Dendritic cell treated with granulocyte-macrophage colony-stimulating factor and Interleukin-4, amounts not matched to agents 40 ng/mL and 50 ng/mL, for 4 days (primary cell): ENCODE data around the gene ARHGAP44.

Experiments used
- H3K27ac Mint-ChIP-seq: one replicate; pipeline ENCODE4 v1.8.0; 2022; ENCODE audit warnings: mild to moderate bottlenecking, mixed read lengths
- H3K27me3 Mint-ChIP-seq: one replicate; pipeline ENCODE4 v1.8.0; 2022; ENCODE audit warnings: mild to moderate bottlenecking, mixed read lengths
- H3K36me3 Mint-ChIP-seq: one replicate; pipeline ENCODE4 v1.8.0; 2022; ENCODE audit warnings: low read depth, mixed read lengths
- H3K4me1 Mint-ChIP-seq: one replicate; pipeline ENCODE4 v1.8.0; 2022; ENCODE audit warnings: low read depth, mixed read lengths
- H3K4me3 Mint-ChIP-seq: one replicate; pipeline ENCODE4 v1.8.0; 2022; ENCODE audit warnings: mild to moderate bottlenecking, moderate library complexity, mixed read lengths
- H3K9me3 Mint-ChIP-seq: one replicate; pipeline ENCODE4 v1.8.0; 2022; ENCODE audit warnings: mixed read lengths
- intact Hi-C: fragments of 100-400 bp; cut with micrococcal nuclease; formaldehyde crosslinking; loops from one replicate; pipeline ENCODE4 v1.15.0; 2022

The ARHGAP44 gene

DNA sequence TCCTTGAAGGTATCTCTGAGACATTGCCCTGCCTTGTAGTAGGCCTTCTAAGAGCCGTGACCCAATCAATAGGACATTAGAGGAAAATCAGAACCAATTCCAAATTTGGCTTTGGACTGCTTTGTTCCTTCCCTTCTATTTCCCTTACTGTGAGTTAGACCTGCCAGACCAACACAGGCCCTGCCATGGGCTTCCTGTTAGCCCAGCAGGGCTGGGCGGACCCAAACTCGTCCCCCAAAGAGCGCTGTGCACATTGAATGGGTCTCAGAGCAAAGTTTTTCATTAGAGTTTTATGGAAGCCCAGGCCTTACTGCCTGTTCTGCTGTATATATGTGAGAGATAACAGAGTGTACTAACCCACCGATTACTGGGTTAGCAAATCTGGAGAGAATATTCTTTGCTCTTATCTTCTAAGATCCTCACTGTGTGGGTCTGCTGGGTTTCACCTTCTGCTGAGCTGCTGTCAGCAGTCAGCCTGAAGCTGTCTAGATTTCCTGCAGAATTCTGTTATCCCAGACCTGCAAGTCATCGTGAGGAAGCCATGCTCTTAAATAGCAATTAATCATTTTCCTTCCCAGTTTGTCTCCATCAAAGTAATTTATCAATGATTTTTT is 5.7 kb downstream of the ARHGAP44 start:
- Mint-ChIP-seq H3K27me3 (peaks cover 19% of the 10 kb centered on the region), H3K36me3 (no peaks in the 10 kb centered on the region), H3K27ac (no peak overlapping the region), H3K4me1 (peaks cover 3% of the 10 kb centered on the region), H3K4me3 (no peak overlapping the region), H3K9me3 (peaks cover 19% of the 10 kb centered on the region)
- intact Hi-C loops, result no loop called here

DNA sequence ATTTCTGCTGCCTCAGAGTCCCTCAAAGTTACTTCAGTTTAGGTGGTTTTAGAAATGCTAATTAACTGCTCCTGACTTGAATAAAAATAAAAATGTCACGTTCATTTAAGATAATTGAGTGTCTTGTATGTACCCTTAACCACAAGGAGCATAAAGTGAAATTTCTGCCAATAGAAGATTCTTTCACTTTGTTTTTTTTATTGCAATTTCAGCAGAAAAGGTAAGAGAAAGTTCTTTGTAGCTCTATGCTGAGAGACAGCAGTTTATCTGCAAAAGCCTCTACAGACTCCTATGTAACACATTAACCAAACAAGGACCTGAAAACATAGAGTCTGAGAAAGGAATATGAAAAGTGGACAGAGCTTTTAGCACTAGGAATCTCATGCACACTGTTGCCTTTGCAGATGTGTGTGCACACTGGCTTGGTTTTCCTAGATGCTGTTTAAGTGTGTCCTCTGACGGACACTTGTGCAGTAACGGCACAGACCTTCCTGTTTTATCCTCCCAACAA is 11.6 kb downstream of the ARHGAP44 start:
- Mint-ChIP-seq H3K27me3 (no peaks in the 10 kb centered on the region), H3K9me3 (peaks cover 40% of the 10 kb centered on the region), H3K4me1 (no peaks in the 10 kb centered on the region), H3K4me3 (no peak overlapping the region), H3K36me3 (no peaks in the 10 kb centered on the region), H3K27ac (no peak overlapping the region)
- intact Hi-C loops, result no loop called here

DNA sequence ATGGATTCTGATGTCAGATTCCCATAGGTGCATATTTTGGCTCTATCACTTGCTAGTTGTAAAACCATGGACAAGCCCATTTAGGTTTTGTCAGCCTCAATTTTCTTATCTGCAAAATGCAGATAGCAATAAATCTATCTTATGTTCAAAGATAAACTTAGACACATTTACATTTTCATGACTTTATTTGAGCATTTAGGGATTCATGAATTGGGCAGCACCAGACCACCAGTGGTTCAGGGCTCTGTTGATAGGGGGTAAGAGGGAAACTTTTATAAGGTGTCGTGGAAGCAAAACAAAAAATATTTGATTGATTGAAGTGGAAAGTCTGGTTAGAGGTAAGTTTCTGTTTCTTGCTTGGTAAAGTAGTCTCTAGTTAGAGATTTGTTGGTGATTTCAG is 17.3 kb downstream of the ARHGAP44 start:
- Mint-ChIP-seq H3K36me3 (no peaks in the 10 kb centered on the region), H3K27ac (no peak overlapping the region), H3K27me3 (no peaks in the 10 kb centered on the region), H3K4me1 (no peaks in the 10 kb centered on the region), H3K9me3 (peaks cover 51% of the 10 kb centered on the region), H3K4me3 (no peak overlapping the region)
- intact Hi-C loops, result no loop called here

DNA sequence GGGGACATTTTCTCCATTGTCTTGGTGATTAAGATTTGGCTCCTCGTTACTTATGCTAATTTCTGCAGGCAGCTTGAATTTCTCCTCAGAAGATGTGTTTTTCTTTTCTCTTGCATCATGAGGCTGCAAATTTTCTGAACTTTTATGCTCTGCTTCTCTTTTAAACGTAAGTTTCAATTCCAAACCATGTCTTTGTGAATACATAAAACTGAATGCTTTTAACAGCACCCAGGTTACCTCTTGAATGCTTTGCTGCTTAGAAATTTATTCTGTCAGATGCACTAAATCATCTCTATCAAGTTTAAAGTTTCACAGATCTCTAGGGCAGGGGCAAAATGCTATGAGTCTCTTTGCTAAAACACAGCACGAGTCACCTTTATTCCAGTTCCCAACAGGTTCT is 19.4 kb downstream of the ARHGAP44 start:
- intact Hi-C loops, result no loop called here
- Mint-ChIP-seq H3K9me3 (peaks cover 46% of the 10 kb centered on the region), H3K27ac (no peak overlapping the region), H3K27me3 (no peaks in the 10 kb centered on the region), H3K4me3 (no peak overlapping the region), H3K4me1 (no peaks in the 10 kb centered on the region), H3K36me3 (no peaks in the 10 kb centered on the region)

DNA sequence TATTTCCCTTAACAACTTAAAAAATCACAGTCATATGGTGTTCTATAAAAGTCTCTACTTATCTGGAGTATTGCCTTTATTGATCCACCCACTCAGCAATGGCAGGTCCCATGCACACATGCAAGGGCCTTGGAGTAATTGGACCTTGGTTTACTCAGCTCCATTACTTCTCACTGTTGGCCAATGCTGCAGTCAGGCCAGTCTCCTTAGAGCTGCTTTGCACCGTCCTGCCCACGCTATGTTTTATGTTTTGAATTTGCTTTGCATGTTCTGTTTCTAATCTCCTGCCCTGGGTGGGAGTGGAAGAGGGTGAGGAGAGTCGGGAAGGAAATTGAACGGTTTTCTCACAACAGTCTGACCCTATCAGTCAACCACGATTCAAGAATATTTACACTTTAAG is 23.6 kb downstream of the ARHGAP44 start:
- H3K4me3 Mint-ChIP-seq, result no peak overlapping the region
- H3K9me3 Mint-ChIP-seq, result peaks cover 41% of the 10 kb centered on the region
- H3K4me1 Mint-ChIP-seq, result no peaks in the 10 kb centered on the region
- H3K36me3 Mint-ChIP-seq, result no peaks in the 10 kb centered on the region
- no peaks in the 10 kb centered on the region for H3K27me3 Mint-ChIP-seq
- H3K27ac Mint-ChIP-seq, result no peak overlapping the region
- intact Hi-C loops, result no loop called here

DNA sequence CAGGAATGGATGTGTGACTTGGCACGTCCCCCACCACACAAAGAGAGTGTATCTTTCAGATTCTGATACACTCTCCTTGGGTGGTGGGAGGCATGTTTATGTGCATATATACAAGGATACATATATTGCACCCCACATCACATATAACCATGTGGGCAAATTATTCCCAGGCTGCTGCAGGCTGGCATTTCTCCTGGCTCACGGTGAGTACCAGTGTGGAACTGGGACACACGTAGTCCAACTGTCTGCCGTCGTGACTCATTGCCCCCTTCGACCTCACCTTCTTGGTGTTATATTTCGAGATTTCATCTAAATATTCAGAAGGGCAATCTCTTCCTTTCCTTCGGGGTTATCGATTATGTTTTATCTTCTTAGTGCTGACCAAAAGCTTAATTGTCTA is 24.4 kb downstream of the ARHGAP44 start:
- intact Hi-C loops, result no loop called here
- H3K27me3 Mint-ChIP-seq, result no peaks in the 10 kb centered on the region
- H3K36me3 Mint-ChIP-seq, result no peaks in the 10 kb centered on the region
- H3K4me3 Mint-ChIP-seq, result no peak overlapping the region
- H3K4me1 Mint-ChIP-seq, result no peaks in the 10 kb centered on the region
- H3K27ac Mint-ChIP-seq, result no peak overlapping the region
- H3K9me3 Mint-ChIP-seq, result peaks cover 38% of the 10 kb centered on the region

DNA sequence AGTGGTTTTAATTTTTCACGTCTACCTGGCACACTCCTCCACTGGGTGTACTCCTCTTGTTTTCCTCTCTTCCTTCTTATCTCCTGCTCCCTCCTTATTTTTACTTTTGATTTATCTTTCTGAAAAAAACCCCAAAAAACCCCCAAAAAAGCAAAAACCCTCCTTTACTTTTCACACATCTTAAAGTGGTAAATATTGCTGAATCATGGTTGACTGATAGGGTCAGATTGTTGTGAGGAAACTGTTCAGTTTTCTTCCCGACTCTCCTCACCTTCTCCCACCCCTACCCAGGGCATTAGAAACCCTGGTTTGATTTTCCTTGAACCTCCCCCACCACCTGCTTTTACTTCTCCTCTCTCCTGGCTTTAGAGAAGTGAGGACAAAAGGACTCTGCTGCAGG is 25.4 kb downstream of the ARHGAP44 start:
- intact Hi-C loops, result no loop called here
- H3K27me3 Mint-ChIP-seq, result no peaks in the 10 kb centered on the region
- H3K27ac Mint-ChIP-seq, result no peak overlapping the region
- peaks cover 33% of the 10 kb centered on the region for H3K9me3 Mint-ChIP-seq
- H3K4me3 Mint-ChIP-seq, result no peak overlapping the region
- H3K36me3 Mint-ChIP-seq, result no peaks in the 10 kb centered on the region
- H3K4me1 Mint-ChIP-seq, result no peaks in the 10 kb centered on the region

DNA sequence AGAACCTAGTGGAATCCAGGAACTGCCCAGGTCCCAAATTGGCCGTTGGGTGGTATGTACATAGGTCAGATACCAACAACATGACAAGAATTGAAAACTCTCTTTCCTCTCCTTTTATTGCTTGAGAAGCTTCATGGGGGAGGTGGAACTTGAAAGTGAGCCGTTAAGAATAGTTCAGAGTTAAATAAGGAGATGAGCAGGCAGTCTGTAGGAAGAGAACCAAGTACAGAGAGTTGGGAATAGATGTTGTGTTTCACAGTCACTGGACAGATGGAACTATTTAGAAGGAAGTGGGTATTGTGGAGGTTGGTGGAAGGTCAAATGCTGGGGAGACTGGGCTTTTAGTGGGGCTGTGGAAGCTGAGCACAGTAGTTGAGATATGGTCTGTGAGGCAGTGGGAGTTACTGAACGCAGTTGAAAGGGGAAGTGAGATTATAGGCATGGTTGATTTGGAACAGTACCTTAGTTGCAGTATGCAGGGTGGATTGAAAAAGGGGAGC is 26.4 kb downstream of the ARHGAP44 start:
- Mint-ChIP-seq H3K9me3 (peaks cover 37% of the 10 kb centered on the region), H3K27ac (no peak overlapping the region), H3K4me3 (no peak overlapping the region), H3K36me3 (no peaks in the 10 kb centered on the region), H3K27me3 (no peaks in the 10 kb centered on the region), H3K4me1 (no peaks in the 10 kb centered on the region)
- intact Hi-C loops, result no loop called here

DNA sequence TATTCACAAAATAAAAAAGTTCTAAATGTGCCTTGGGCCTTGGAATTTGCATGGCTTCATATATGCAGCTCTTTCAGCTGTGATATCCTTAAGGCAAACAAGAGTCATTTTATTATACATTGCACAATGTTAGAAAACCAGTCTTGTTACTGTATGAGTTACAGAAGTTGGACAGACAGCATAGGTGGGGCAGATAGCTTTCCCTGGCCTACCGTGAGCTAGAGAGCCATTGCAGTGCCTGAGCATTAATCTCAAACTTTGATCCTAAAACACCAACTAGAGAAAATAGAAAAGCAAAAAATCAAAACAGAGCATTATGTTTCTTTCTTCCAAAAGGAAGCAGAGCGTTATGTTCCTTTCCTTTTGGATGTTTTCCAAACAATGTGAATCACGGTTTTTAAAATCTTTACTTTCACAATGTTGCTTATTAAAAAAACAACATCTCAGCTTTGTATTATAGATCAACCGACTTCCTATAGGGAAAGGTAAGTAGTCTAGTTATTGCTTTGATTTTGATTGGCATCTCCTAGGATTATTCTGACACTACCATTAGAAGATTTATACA is 32.2 kb downstream of the ARHGAP44 start:
- intact Hi-C loops, result no loop called here
- H3K4me3 Mint-ChIP-seq, result no peak overlapping the region
- no peak overlapping the region for H3K27ac Mint-ChIP-seq
- H3K9me3 Mint-ChIP-seq, result peaks cover 35% of the 10 kb centered on the region
- no peaks in the 10 kb centered on the region for H3K27me3 Mint-ChIP-seq
- no peaks in the 10 kb centered on the region for H3K4me1 Mint-ChIP-seq
- no peaks in the 10 kb centered on the region for H3K36me3 Mint-ChIP-seq

DNA sequence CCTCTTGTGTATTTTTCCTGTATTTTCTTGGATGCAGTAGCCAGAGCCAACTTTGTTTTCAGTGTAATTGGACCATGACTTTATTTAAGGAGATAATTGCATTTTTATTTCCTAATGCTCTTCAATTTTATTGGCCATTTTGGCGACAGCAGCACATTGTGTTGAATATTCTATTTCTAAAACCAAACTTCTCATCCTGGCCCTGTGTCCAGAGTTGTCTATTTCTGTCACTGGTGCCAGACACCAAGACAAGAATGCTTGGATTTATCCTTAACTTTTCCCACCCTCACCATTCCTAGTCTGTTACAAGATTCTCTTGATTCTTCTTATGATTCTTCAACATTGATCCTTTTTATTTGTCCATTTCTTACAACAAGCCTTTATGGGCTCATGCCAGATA is 37.1 kb downstream of the ARHGAP44 start:
- Mint-ChIP-seq H3K27ac (no peak overlapping the region), H3K9me3 (peaks cover 38% of the 10 kb centered on the region), H3K27me3 (no peaks in the 10 kb centered on the region), H3K36me3 (no peaks in the 10 kb centered on the region), H3K4me1 (no peaks in the 10 kb centered on the region), H3K4me3 (no peak overlapping the region)
- intact Hi-C loops, result no loop called here

DNA sequence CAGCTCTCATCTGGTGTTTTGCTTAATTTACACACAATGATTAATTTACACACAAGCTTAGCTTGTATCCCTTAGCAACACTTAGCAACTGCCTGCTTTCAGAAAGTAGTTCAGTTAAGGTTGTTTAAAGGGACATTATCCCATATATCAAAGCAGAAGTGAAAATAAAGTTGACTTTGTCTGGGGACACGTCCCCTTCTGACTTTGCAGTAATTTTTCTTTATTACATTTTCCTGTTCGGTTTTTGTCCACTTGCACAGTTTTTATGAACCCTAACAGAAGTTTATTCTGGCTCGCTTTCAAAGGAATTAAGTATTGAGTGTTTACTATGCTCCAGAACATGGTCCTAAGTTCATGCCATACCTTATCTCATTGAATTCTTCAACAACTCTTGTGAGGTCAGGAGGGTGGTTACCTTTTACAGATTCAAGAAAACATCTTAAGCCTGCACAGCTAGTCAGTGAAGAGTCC is 41.5 kb downstream of the ARHGAP44 start:
- intact Hi-C loops, result no loop called here
- H3K9me3 Mint-ChIP-seq, result peaks cover 72% of the 10 kb centered on the region
- no peaks in the 10 kb centered on the region for H3K27me3 Mint-ChIP-seq
- no peaks in the 10 kb centered on the region for H3K4me1 Mint-ChIP-seq
- no peak overlapping the region for H3K4me3 Mint-ChIP-seq
- no peak overlapping the region for H3K27ac Mint-ChIP-seq
- H3K36me3 Mint-ChIP-seq, result no peaks in the 10 kb centered on the region

DNA sequence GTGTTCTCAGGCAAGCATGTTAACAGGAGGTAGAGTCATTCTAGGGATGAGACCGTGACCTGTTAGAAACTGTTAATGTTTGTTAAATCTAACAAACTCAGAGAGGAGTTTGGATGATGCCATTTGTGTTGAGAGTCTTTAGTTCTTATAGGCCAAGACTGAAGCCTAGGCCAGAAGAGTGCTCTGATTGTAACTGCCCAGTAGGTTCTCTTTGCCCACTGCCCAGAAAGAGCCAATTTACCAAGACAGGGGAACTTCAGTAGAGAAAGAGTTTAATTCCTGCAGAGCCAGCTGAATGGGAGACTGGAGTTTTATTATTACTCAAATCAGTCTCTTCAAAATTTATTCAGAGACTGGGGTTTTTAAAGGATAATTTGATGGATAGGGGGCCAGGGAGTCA is 42.5 kb downstream of the ARHGAP44 start:
- intact Hi-C loops, result no loop called here
- no peak overlapping the region for H3K4me3 Mint-ChIP-seq
- no peaks in the 10 kb centered on the region for H3K27me3 Mint-ChIP-seq
- H3K27ac Mint-ChIP-seq, result no peak overlapping the region
- H3K36me3 Mint-ChIP-seq, result no peaks in the 10 kb centered on the region
- H3K4me1 Mint-ChIP-seq, result no peaks in the 10 kb centered on the region
- H3K9me3 Mint-ChIP-seq, result peaks cover 69% of the 10 kb centered on the region

DNA sequence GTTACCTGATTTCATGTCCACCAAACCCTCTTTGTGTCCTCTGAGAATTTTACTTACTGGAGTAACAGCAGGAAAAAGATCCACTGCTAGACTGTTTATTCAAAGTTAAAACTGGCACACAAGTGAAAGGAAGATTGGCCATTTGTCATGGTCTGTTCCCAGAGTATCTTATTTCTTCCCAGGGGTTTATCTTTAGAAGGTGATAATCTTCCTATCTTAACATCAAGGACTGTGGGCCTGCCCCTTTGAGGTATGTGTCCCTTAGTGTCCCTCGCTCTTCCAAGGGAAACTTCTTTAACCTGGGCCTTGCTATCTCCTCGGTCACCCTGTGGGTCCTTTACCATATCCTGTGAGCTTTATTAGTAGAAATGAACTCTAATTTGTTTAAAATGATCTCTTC is 49.7 kb downstream of the ARHGAP44 start:
- intact Hi-C loops, result no loop called here
- H3K27me3 Mint-ChIP-seq, result no peaks in the 10 kb centered on the region
- H3K4me3 Mint-ChIP-seq, result no peak overlapping the region
- H3K27ac Mint-ChIP-seq, result no peak overlapping the region
- no peaks in the 10 kb centered on the region for H3K36me3 Mint-ChIP-seq
- H3K9me3 Mint-ChIP-seq, result peaks cover 49% of the 10 kb centered on the region
- H3K4me1 Mint-ChIP-seq, result no peaks in the 10 kb centered on the region

DNA sequence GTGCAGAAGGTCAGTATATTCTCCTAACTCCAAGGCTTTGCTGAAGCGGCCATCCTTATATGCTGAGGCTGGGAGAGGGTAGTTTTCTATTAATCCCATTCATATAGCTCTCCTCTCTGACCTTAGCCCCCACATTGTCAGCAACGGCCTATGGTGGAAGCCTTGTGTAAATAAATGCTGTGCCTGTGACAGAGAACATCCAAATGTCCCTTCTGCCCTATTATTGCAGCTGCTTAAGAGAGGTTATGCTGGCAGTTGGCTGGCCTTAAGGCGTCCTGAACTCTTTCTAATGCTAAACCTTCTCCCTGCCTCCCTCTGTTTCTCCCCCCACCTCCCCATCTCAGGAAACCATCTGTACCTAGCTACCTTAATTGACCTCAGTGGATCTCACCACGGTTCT is 53.6 kb downstream of the ARHGAP44 start:
- peaks cover 56% of the 10 kb centered on the region for H3K9me3 Mint-ChIP-seq
- H3K27ac Mint-ChIP-seq, result no peak overlapping the region
- intact Hi-C loops, result no loop called here
- no peaks in the 10 kb centered on the region for H3K36me3 Mint-ChIP-seq
- no peaks in the 10 kb centered on the region for H3K4me1 Mint-ChIP-seq
- no peak overlapping the region for H3K4me3 Mint-ChIP-seq
- no peaks in the 10 kb centered on the region for H3K27me3 Mint-ChIP-seq

DNA sequence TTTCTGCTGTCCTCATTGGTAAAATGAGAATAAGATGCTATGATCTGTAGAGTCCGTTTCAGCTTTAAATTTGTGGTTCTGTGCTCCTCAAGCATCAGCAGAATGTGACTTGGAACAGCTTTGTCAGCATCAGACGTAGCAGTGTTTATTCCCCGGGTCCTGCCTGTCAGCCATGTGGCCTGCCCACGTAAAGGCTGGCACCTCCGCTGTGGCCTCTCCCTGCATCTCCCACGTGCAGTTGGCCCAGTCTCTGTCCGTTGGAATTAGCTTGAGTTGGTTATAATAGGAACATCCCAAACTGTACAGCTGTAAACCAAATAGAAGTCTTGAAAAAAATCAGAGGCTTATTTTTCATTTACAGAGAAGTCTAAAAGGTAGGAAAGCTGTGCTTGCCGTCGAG is 61.7 kb downstream of the ARHGAP44 start:
- intact Hi-C loops, result no loop called here
- peaks cover 73% of the 10 kb centered on the region for H3K9me3 Mint-ChIP-seq
- H3K27ac Mint-ChIP-seq, result no peak overlapping the region
- no peaks in the 10 kb centered on the region for H3K36me3 Mint-ChIP-seq
- no peaks in the 10 kb centered on the region for H3K27me3 Mint-ChIP-seq
- H3K4me1 Mint-ChIP-seq, result no peaks in the 10 kb centered on the region
- H3K4me3 Mint-ChIP-seq, result no peak overlapping the region
